ENCODE measurements around the gene DLGAP4. TPM values are rescaled to one million over a fixed set of nuclear protein-coding genes. Genes with fewer than 3 reads are reported as not detected.

Gene DLGAP4
- total and polyA plus RNA-seq, 2 of the 13 experiments (the other 11 are each of a cell fraction or from before 2014, with no cell fraction given) = 15.2 to 26.7 TPM

DNA sequence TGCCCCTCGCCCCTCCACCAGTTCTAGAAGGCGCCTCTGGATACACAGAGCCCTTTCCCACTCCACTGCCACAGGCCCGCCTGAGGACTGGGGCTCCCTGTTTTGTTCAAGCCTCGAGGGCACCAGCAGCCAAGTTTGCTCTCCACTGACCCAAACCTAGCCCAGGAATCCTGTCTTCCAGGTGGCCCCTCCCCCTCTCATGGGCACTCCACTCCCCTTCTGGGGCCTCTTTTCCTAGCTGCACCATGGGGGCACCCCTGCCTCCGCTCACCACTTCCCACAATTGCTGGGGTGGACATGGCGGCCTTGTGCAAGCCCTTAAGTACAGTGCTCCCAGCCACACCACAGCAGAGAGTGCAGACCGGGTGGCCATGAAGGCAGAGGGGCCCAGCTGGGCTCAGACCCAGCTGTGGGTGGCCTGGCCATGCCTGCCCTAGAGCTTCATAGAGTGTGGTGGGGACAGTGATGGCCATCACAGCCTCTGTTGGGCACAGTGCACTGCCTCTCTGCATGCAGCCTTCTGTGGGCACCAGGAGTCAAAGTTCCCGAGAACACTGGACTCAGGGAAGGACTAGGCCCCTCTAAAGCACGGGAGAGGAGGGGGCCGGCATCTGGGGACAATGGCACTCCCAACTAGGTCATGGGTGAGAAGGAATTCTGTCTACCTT, 236.5 kb downstream of the DLGAP4 start:
- intact Hi-C loops (cut with micrococcal nuclease; ENCODE audit: unreplicated experiment) = no loop called here
- TF ChIP-seq, protein P1, sequence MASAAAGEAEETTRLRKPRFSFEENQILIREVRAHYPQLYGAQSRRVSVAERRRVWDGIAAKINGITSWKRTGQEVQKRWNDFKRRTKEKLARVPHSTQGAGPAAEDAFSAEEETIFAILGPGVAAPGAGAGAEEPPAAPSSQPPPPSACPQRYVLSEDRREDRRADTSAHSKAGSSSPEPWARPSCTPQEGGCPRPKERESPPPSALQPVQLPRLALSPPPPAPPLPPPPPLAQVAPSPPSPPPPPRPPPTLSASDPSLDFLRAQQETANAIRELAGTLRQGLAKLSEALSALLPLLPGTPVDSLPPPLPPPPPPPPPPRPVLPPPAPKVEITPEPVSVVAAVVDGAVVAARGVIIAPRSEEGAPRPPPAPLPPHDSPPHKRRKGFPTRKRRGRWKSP (CRISPR knock-in tag; IDR thresholded peaks at IDR 0.05) = no peak
- TF ChIP-seq MXI1 (IDR thresholded peaks at IDR 0.05; ENCODE audit: borderline replicate concordance, low read depth, low read length) = no peak
- no peak for TF ChIP-seq CEBPG (CRISPR knock-in tag; IDR thresholded peaks at IDR 0.05)
- no peak for TF ChIP-seq ZNF792 (CRISPR knock-in tag; IDR thresholded peaks at IDR 0.05)
- no peak for TF ChIP-seq ZNF256 (CRISPR knock-in tag; conservative IDR thresholded peaks at IDR 0.05)
- no peak for TF ChIP-seq ELF3 (CRISPR knock-in tag; IDR thresholded peaks at IDR 0.05)
- TF ChIP-seq EP300 (IDR thresholded peaks at IDR 0.05; ENCODE audit: low read depth in 2 of 2, low read length in 2 of 2) = no peak
- no peak for TF ChIP-seq EP300 (CRISPR knock-in tag; IDR thresholded peaks at IDR 0.05; ENCODE audit: borderline replicate concordance)
- TF ChIP-seq, protein P2, sequence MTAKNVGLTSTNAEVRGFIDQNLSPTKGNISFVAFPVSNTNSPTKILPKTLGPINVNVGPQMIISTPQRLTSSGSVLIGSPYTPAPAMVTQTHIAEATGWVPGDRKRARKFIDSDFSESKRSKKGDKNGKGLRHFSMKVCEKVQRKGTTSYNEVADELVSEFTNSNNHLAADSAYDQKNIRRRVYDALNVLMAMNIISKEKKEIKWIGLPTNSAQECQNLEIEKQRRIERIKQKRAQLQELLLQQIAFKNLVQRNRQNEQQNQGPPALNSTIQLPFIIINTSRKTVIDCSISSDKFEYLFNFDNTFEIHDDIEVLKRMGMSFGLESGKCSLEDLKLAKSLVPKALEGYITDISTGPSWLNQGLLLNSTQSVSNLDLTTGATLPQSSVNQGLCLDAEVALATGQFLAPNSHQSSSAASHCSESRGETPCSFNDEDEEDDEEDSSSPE (CRISPR knock-in tag; IDR thresholded peaks at IDR 0.05) = no peak
- no peak for TF ChIP-seq ZFP82 (CRISPR knock-in tag; IDR thresholded peaks at IDR 0.05; ENCODE audit: borderline replicate concordance)
- TF ChIP-seq KLF6 (CRISPR knock-in tag; IDR thresholded peaks at IDR 0.05) = no peak
- TF ChIP-seq MAFG (CRISPR knock-in tag; IDR thresholded peaks at IDR 0.05) = no peak
- no peak for TF ChIP-seq NCOA2 (CRISPR knock-in tag; IDR thresholded peaks at IDR 0.05)
- no peak for TF ChIP-seq ZNF790 (CRISPR knock-in tag; IDR thresholded peaks at IDR 0.05; ENCODE audit: borderline replicate concordance)
- TF ChIP-seq HIVEP1 (CRISPR knock-in tag; IDR thresholded peaks at IDR 0.05) = peak; percentile 37
- TF ChIP-seq, protein P3, sequence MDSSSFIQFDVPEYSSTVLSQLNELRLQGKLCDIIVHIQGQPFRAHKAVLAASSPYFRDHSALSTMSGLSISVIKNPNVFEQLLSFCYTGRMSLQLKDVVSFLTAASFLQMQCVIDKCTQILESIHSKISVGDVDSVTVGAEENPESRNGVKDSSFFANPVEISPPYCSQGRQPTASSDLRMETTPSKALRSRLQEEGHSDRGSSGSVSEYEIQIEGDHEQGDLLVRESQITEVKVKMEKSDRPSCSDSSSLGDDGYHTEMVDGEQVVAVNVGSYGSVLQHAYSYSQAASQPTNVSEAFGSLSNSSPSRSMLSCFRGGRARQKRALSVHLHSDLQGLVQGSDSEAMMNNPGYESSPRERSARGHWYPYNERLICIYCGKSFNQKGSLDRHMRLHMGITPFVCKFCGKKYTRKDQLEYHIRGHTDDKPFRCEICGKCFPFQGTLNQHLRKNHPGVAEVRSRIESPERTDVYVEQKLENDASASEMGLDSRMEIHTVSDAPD (CRISPR knock-in tag; IDR thresholded peaks at IDR 0.05) = 0 out of 2 replicates have a peak, but pooled peaks have one; percentile 26
- TF ChIP-seq, protein P4, sequence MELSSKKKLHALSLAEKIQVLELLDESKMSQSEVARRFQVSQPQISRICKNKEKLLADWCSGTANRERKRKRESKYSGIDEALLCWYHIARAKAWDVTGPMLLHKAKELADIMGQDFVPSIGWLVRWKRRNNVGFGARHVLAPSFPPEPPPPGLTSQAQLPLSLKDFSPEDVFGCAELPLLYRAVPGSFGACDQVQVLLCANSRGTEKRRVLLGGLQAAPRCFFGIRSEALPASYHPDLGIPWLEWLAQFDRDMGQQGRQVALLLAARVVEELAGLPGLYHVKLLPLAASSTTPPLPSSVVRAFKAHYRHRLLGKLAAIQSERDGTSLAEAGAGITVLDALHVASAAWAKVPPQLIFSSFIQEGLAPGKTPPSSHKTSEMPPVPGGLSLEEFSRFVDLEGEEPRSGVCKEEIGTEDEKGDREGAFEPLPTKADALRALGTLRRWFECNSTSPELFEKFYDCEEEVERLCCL (CRISPR knock-in tag; IDR thresholded peaks at IDR 0.05; ENCODE audit: borderline replicate concordance) = no peak
- TF ChIP-seq MBD4 (IDR thresholded peaks at IDR 0.05; ENCODE audit: borderline replicate concordance, low read length) = no peak
- TF ChIP-seq NFIC (IDR thresholded peaks at IDR 0.05; ENCODE audit: low read length) = no peak
- 0 out of 2 replicates have a peak, but pooled peaks have one; percentile 25 for TF ChIP-seq KDM3A (CRISPR knock-in tag; IDR thresholded peaks at IDR 0.05; ENCODE audit: low read depth)

More for the DNA sequence above, 236.5 kb downstream of the DLGAP4 start:
- Histone ChIP-seq H3K9ac (ENCODE audit: insufficient read depth, low read depth, low read length) (no peak overlapping the region), H3K36me3 (replicated peaks in 1 of 2; ENCODE audit: control insufficient read depth in 1 of 2, insufficient read depth in 2 of 2, low read length in 2 of 2) (no peaks in the 10 kb centered on the region), H4K20me1 (ENCODE audit: insufficient read depth, low read length) (no peaks in the 10 kb centered on the region; the same call in 1 of the 2 replicates), H3K27ac (ENCODE audit: extremely low read length, insufficient read depth, low read length) (no peak overlapping the region), H3K4me1 (ENCODE audit: insufficient read depth, low read length) (peaks cover 55% of the 10 kb centered on the region), H3K79me2 (ENCODE audit: insufficient read depth, low read length) (no peaks in the 10 kb centered on the region), H2AFZ (ENCODE audit: low read length) (no peak overlapping the region), H3K27me3 (ENCODE audit: control insufficient read depth in 1 of 2, insufficient read depth in 2 of 2, low read length in 2 of 2) (no peaks in the 10 kb centered on the region), H3K4me3 (replicated peaks in 1 of 3; ENCODE audit: insufficient read depth in 1 of 3, low read depth in 2 of 3, low read length in 3 of 3) (peak overlapping the region in 1 of 3 experiments; percentile 11; a peak in 2 of 6 replicates), H3K4me2 (ENCODE audit: low read depth, low read length) (peak overlapping the region; percentile 48), H3K9me3 (ENCODE audit: low read length) (no peaks in the 10 kb centered on the region)
- ChIA-PET POLR2A (interaction anchor here (1.7 kb wide), 1 partner anchor 231 kb away, joined by 4 read pairs; the partner anchor contains the start of gene DSN1), CTCF (ENCODE audit: low intra/inter-chr PET ratio, low total read pairs) (interaction anchor here (1.1 to 1.2 kb wide), 3 partner anchors 14 to 63 kb away, joined by 3 read pairs; partner anchors contain the start of gene RAB5IF)
- no TSS peak for BruUV-seq (replicated peaks)
- FAIRE-seq (no peak), ATAC-seq (peak; percentile 39), DNase-seq (ENCODE audit: low spot score) (no peak)
- in situ Hi-C loops (cut with HindIII; ENCODE audit: extremely low pct_ligation_motif_present, low pct_unique_long_range_greater_than_20kb) = no loop called here
- 70% methylated on average over 10 of the region's 10 CpGs for WGBS (ENCODE audit: low lambda C conversion rate)

Measured in HepG2 (cell line).